Caco-2 (cell line): ENCODE results near the gene CADPS. TPM values are rescaled to one million over a fixed set of nuclear protein-coding genes. Genes with fewer than 3 reads are reported as not detected.

Experiments
- BruUV-seq: library from RNA; stranded (reverse); fragments of 400-500 nt; replicated peaks from 2 replicates; lab custom pipeline; 2021; lab: Mats Ljungman, UMichigan
- CTCF ChIA-PET: fragments of 300-600 bp; sonication (Branson Sonifier 250); formaldehyde crosslinking; loops from one replicate; lab custom pipeline; 2022; ENCODE audit warnings: antibody characterized with exemption; lab: Charles Lee
- POLR2A ChIA-PET: fragments of 300-600 bp; sonication (Branson Sonifier 250); formaldehyde crosslinking; loops from one replicate; lab custom pipeline; 2022; ENCODE audit warnings: antibody characterized with exemption; lab: Charles Lee
- DNase-seq, 2 experiments: peaks; one replicate each; pipeline versions ENCODE4 v3.0.0 to v3.0.0-alpha.2; 2020 to 2022
- H3K27me3 ChIP-seq: replicated peaks from 2 replicates; pipeline ENCODE4 v1.6.0; 2011; ENCODE audit warnings: low read length; ENCODE audit not compliant: control insufficient read depth, insufficient read depth
- H3K36me3 ChIP-seq: 2 replicates; pipeline ENCODE4 v1.5.1; 2011; ENCODE audit warnings: low read length; ENCODE audit not compliant: control insufficient read depth, insufficient read depth
- H3K4me1 ChIP-seq: fragments of 250-450 bp; sonication (Bioruptor Pico); 2 replicates; pipeline ENCODE4 v1.5.1; 2020; ENCODE audit warnings: mild to moderate bottlenecking
- H3K4me3 ChIP-seq: 2 replicates; pipeline ENCODE4 v1.5.1; 2011; ENCODE audit warnings: low read depth, mild to moderate bottlenecking, control low read depth, low read length
- H3K9me3 ChIP-seq: fragments of 250-450 bp; sonication (Bioruptor Pico); 2 replicates; pipeline ENCODE4 v1.5.1; 2020; ENCODE audit warnings: mild to moderate bottlenecking, moderate library complexity
- H3K27ac Mint-ChIP-seq: one replicate; pipeline ENCODE4 v1.8.0; 2022; ENCODE audit warnings: mixed read lengths; ENCODE audit not compliant: unreplicated experiment
- H3K27me3 Mint-ChIP-seq: one replicate; pipeline ENCODE4 v1.8.0; 2022; ENCODE audit warnings: mixed read lengths; ENCODE audit not compliant: insufficient read depth, unreplicated experiment
- H3K36me3 Mint-ChIP-seq: one replicate; pipeline ENCODE4 v1.8.0; 2022; ENCODE audit warnings: mild to moderate bottlenecking, mixed read lengths; ENCODE audit not compliant: insufficient read depth, unreplicated experiment
- H3K4me1 Mint-ChIP-seq: one replicate; pipeline ENCODE4 v1.8.0; 2022; ENCODE audit warnings: low read depth, mixed read lengths; ENCODE audit not compliant: unreplicated experiment
- H3K4me3 Mint-ChIP-seq: one replicate; pipeline ENCODE4 v1.8.0; 2022; ENCODE audit warnings: mild to moderate bottlenecking, moderate library complexity, mixed read lengths; ENCODE audit not compliant: unreplicated experiment
- H3K9me3 Mint-ChIP-seq: one replicate; pipeline ENCODE4 v1.8.0; 2022; ENCODE audit warnings: mixed read lengths; ENCODE audit not compliant: unreplicated experiment
- intact Hi-C: fragments of 100-400 bp; cut with micrococcal nuclease; formaldehyde crosslinking; loops from one replicate; pipeline ENCODE4 v1.10.0; 2022; ENCODE audit not compliant: unreplicated experiment
- total RNA-seq: library from RNA; stranded (reverse); gene quantifications from 2 replicates; pipeline ENCODE4 v1.2.3, GENCODE V29; 2022
- TF ChIP-seq, protein P1 (sequence below), 2 experiments: fragments of 200-600 bp in 1 of 2; IDR thresholded peaks; 1 replicate in 1 of 2; 2 replicates in 1 of 2; pipeline versions ENCODE4 v1.5.1 to v1.8.0; 2011 to 2022; ENCODE audit warnings: antibody characterized with exemption in 1 of 2, control low read depth in 1 of 2, inconsistent platforms in 1 of 2, low read depth in 1 of 2, low read length in 1 of 2, mild to moderate bottlenecking in 1 of 2, moderate library complexity in 1 of 2; ENCODE audit not compliant: insufficient read depth in 1 of 2, severe bottlenecking in 1 of 2, unreplicated experiment in 1 of 2

The CADPS gene
- total RNA-seq, 1 experiment from 2014 or later = not detected

DNA sequence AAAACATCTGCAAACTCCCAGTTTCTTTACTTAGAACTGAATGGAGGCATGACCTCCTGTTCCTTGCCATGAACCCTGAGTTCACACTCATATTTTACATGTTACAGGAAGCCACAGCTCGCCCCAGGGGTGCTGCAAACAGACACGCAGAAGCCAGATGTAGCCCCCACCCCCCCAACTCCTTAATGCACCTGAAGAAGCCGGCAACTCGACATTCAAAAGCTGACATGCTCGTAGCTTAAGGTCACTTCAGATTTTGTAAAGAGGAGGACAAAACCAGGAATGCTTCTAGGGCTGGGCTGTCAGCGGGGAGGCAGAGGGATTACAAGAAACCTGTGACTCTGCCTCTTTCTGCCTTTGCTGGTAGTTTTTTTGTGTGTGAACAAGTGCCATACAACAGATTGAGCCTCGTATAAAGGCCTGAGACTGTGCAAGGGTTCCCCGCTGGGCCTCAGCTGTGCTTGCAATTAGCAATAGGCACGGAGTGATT is 459.9 kb downstream of the CADPS start:
- ChIA-PET CTCF (no interaction called here), POLR2A (no interaction called here)
- Histone ChIP-seq H3K9me3 (no peaks in the 10 kb centered on the region), H3K4me1 (no peaks in the 10 kb centered on the region), H3K27me3 (no peaks in the 10 kb centered on the region), H3K36me3 (no peaks in the 10 kb centered on the region), H3K4me3 (no peak overlapping the region)
- H3K9me3 Mint-ChIP-seq = no peaks in the 10 kb centered on the region
- intact Hi-C loops = no loop called here
- H3K4me3 Mint-ChIP-seq = no peak overlapping the region
- no peak overlapping the region for H3K27ac Mint-ChIP-seq
- no TSS peak for BruUV-seq
- no peaks in the 10 kb centered on the region for H3K4me1 Mint-ChIP-seq
- H3K27me3 Mint-ChIP-seq = peaks cover 12% of the 10 kb centered on the region
- no peak for DNase-seq
- H3K36me3 Mint-ChIP-seq = no peaks in the 10 kb centered on the region
- TF ChIP-seq, protein P1, sequence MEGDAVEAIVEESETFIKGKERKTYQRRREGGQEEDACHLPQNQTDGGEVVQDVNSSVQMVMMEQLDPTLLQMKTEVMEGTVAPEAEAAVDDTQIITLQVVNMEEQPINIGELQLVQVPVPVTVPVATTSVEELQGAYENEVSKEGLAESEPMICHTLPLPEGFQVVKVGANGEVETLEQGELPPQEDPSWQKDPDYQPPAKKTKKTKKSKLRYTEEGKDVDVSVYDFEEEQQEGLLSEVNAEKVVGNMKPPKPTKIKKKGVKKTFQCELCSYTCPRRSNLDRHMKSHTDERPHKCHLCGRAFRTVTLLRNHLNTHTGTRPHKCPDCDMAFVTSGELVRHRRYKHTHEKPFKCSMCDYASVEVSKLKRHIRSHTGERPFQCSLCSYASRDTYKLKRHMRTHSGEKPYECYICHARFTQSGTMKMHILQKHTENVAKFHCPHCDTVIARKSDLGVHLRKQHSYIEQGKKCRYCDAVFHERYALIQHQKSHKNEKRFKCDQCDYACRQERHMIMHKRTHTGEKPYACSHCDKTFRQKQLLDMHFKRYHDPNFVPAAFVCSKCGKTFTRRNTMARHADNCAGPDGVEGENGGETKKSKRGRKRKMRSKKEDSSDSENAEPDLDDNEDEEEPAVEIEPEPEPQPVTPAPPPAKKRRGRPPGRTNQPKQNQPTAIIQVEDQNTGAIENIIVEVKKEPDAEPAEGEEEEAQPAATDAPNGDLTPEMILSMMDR (IDR thresholded peaks at IDR 0.05; ENCODE audit: insufficient read depth in 1 of 2, low read depth in 1 of 2, low read length in 1 of 2, severe bottlenecking in 1 of 2, unreplicated experiment in 1 of 2) = no peak

- H3K4me1 ChIP-seq = no peaks in the 10 kb centered on the region
- no peak for DNase-seq
- intact Hi-C loops = no loop called here
- H3K27me3 ChIP-seq = no peaks in the 10 kb centered on the region
- H3K27me3 Mint-ChIP-seq = peaks cover 9% of the 10 kb centered on the region
- H3K9me3 Mint-ChIP-seq = no peaks in the 10 kb centered on the region
- H3K9me3 ChIP-seq = no peaks in the 10 kb centered on the region
- H3K27ac Mint-ChIP-seq = no peak overlapping the region
- H3K4me3 ChIP-seq = no peak overlapping the region
- ChIA-PET CTCF (no interaction called here), POLR2A (no interaction called here)
- H3K4me1 Mint-ChIP-seq = no peaks in the 10 kb centered on the region
- BruUV-seq = no TSS peak
- TF ChIP-seq, protein P1 (IDR thresholded peaks at IDR 0.05; ENCODE audit: insufficient read depth in 1 of 2, low read depth in 1 of 2, low read length in 1 of 2, severe bottlenecking in 1 of 2, unreplicated experiment in 1 of 2) = no peak
- H3K4me3 Mint-ChIP-seq = no peak overlapping the region
- no peaks in the 10 kb centered on the region for H3K36me3 Mint-ChIP-seq
- H3K36me3 ChIP-seq = no peaks in the 10 kb centered on the region
These were observed 460.4 kb downstream of the CADPS start for GRCh38 chr3:62414786-62415185.

DNA sequence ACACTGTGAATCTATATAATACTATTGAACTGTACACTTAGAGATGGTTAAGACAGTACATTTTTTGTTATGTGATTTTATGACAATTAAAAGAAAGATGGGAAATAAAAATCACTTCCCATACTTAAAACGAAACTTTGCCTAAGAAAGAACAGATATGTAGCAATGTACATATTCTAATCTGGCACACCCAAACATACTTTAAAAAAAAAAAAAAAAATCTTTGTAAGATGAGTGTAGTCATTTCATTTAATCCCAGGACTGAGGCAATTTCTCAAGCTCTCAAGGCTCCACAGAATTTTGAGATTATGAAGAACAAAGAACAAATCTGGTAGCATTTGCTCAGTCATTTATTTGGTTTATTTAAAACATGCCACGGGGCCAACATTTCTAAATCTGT is 461.5 kb downstream of the CADPS start:
- Histone ChIP-seq H3K27me3 (no peaks in the 10 kb centered on the region), H3K36me3 (no peaks in the 10 kb centered on the region), H3K4me1 (no peaks in the 10 kb centered on the region), H3K4me3 (no peak overlapping the region), H3K9me3 (no peaks in the 10 kb centered on the region)
- H3K4me1 Mint-ChIP-seq = no peaks in the 10 kb centered on the region
- H3K4me3 Mint-ChIP-seq = no peak overlapping the region
- no TSS peak for BruUV-seq
- H3K27ac Mint-ChIP-seq = no peak overlapping the region
- no peaks in the 10 kb centered on the region for H3K9me3 Mint-ChIP-seq
- ChIA-PET CTCF (no interaction called here), POLR2A (no interaction called here)
- intact Hi-C loops = no loop called here
- no peak for DNase-seq
- peaks cover 8% of the 10 kb centered on the region for H3K27me3 Mint-ChIP-seq
- TF ChIP-seq, protein P1 (IDR thresholded peaks at IDR 0.05; ENCODE audit: insufficient read depth in 1 of 2, low read depth in 1 of 2, low read length in 1 of 2, severe bottlenecking in 1 of 2, unreplicated experiment in 1 of 2) = no peak
- no peaks in the 10 kb centered on the region for H3K36me3 Mint-ChIP-seq
